Measurements from ENCODE around the gene OR2J1.
"Not testable (repeated sequence)": the region's sequence is repeated elsewhere in the genome, so short reads cannot be mapped to it uniquely, and the experiment has no call there.

The OR2J1 gene

DNA sequence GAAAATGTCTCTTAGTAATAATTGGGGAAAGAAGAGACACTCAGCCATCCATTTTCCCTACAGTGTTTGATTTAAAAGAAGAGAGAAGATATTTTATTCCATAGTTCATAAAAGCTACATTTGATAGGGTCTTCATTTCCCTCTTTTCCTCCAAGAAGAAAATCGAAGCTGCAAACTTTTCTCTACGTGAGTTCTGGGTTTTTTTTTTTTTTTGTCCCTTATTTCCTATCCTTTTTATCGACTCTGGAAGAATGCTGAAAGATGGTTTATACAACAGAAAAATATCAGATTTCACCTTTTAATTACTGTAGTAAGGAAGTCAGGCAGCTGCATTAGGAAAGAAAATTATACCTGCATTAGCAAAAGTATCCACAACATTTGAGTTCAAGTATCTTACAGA, at the start of gene OR2J1:
Gene OR2J1 (plus strand): TSS at position 301 of the 400 bp plus-strand sequence. CDS start 1,453 bp downstream, outside the sequence.
- DNase-seq (ENCODE audit: low read depth), result no peak

DNA sequence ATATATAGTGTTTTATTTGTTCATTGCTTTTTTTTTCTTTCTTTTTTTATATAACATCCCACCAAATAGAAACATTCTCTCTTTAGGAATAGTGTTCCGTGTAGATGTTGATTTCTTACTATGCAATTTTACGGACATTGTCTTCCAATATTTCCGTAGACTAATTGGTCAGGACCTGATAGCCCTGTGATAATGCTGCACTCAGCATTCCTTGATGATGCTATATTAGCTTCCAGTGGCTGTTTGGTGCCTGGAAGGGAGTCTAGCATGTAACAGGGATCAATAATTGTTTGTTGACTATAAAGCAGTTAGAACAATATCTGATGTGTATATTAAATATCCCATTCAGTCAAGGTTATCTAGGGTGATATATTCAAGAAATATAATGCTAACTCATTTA, 47.6 kb upstream of the OR2J1 start:
- DNase-seq (ENCODE audit: low read depth), result no peak

DNA sequence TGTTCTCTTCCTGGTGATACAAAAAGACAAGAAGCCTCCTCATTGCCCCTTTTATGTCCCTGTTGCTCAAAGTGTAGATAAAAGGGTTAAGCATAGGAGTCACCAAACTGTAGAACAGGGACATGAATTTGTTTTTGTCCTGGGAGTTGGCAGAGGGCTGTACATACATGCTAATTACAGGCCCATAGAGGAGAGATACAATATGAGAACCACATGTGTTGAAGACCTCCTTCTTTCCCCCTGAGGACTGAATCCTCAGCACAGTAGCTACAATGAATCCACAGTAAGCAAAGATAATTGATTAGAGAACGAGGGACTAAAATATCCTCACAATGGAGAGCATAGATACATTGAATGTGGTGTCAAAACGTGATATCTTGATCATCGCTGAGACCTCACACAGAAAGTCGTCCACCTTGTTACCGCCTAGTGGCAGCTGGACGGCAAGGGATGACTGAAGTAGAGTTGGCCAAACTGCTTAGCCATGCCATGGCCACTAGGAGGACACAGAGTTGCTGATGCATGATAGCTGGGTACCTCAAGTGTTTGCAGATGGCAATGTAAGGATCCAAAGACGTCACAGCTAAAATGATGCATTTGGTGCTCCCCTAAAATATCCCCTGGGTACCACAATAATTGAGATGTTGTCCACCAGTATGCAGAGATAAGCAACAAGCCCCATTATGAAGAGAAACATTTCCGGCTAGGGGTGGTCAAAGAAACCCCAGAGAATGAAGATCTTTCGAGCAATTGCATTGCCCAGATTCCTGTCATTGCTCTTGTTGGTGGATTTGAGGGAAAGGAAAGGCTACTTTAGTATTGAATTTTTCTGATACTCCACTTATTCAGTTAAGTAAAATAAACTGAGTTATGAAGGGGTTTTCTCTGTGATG, 27.2 kb upstream of the OR2J1 start:
- peak; percentile 12 for DNase-seq (ENCODE audit: low read depth)

DNA sequence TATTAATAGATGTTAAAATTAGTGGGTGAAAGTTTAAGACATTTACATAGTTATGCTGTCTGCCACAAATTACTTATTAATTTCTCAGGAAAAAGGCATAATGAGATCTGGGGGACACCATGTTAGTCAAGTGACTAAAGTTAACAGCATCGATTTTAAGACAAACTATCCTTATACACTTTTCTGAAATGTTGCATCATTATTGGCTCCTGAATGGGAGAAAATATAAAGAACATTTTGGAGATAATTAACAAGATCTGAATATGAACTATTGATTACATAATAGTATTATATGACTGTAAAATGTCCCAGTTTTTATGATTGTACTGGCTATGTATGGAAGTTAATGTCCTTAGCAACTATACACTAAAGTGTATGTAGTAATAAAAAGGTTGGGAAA, 20.1 kb upstream of the OR2J1 start:
- DNase-seq (ENCODE audit: low read depth), result no peak

DNA sequence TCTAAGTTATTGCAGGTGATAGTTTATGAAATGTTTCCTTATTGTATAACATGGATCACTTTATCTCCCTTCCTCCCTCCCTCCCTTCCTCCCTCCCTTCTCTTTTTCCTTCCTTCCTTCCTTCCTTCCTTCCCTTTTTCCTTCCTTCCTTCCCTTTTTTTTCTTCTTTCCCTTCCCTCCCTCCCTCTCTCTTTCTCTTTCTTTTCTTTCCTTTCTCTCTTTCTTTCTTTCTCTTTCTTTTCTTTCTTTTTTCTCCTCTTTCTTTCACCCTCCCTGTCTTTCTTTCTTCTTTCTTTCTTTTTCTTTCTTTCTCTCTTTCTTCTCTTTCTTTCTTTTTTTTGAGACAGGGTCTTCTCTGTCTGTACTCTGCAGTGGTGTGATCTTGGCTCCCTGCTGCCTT, 18.0 kb upstream of the OR2J1 start:
- DNase-seq (ENCODE audit: low read depth), result no peak

DNA sequence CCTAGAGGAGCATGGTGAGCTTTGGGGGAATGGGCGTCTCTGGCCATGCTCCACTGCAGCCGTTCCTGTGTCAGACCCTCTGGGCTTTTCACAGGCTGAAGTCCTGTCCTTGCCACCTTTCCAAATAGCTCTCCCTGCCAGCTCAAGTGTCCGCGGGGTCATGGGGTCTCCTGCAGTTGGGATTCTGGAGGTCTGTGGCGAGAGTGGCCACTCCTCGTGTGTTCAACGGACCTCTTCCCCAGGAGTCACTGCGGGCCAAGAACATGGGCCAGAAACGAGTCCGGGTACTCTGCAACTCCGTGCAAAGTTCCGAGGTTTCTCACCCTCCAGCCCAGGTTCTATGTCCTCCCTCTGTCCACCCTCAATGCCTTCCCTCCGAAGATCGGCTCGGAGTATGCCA, 16.8 kb upstream of the OR2J1 start:
- DNase-seq (ENCODE audit: low read depth), result no peak

DNA sequence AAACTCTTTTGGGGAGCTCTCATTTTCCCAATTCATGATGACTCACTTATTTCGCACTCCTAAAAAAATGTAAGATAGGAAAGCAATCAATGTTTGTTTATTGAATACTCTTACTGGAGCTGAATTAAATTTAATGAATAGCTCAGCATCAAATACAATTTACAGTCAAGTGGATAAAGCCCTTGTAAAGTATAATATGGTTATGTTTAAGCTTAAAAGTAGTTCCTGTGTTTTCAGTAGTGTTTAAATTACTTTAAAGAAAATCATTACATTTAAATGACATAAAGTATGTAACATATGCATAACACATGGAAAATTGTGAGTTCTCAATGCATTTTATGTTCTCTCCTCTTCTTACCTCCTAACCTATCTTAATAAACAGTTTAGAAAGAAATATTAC, 12.1 kb upstream of the OR2J1 start, which contains the start of gene OR2B3:
Gene OR2B3 (minus strand): TSS at position 101 of the 400 bp plus-strand sequence. CDS start 65 bp downstream, at position 36.
- no peak for DNase-seq (ENCODE audit: low read depth)

DNA sequence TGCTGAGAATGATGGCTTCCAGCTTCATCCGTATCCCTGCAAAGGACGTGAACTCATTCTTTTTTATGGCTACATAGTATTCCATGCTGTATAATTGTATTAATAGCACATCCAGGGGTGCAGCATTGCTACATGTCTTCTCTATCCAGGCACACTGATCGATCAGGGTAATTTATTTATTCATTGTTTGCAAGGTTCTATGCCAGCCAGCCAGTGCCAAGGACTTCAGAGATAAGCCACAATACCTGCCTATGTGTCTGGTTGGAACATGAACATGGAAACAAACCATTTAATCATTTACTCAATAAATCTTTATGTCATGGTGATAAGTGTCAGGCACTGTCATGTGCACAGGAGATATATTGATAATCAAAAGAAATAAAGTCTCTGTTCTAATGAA, 6.3 kb upstream of the OR2J1 start:
- DNase-seq (ENCODE audit: low read depth), result no peak

DNA sequence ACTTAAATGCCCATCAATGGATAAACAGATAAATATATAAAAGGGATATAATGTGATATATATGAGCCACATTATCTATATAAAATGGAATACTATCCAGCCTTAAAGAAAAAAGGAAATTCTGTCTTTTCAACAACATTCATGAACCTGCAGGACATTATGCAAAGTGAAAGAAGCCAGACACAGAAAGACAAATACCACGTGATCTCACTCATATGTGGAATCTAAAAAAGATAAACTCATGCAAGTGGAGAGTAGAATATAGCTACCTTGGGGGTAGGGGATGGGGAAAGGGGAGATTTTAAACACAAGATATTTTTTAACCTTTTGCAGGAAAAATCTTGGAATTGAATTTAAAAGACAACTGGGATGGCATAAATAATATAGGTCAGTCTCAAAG, 1.5 kb upstream of the OR2J1 start:
- no peak for DNase-seq (ENCODE audit: low read depth)

DNA sequence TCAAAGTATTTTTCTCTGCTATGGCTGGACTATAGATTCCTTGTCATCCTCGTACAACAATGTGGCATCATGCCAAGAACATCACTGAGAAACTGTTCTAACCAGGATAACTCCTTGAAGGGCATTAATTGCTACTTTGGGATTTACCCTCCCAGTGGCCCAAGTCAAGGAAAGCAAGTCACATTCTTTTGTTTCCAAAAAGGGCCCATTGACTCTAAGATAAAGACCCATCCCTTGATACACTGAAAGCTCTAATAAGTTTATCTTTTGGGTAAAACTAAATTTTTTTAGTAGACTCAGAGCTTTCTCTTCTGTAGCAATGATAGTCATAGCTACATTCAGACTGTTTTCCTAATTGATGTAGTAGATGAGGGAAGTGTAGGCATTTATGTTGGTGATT, 8.5 kb downstream of the OR2J1 start, which contains the start of gene OR2J3:
Gene OR2J3 (plus strand): TSS at position 301 of the 400 bp plus-strand sequence. CDS start 3,833 bp downstream, outside the sequence.
- no peak for DNase-seq (ENCODE audit: low read depth)

DNA sequence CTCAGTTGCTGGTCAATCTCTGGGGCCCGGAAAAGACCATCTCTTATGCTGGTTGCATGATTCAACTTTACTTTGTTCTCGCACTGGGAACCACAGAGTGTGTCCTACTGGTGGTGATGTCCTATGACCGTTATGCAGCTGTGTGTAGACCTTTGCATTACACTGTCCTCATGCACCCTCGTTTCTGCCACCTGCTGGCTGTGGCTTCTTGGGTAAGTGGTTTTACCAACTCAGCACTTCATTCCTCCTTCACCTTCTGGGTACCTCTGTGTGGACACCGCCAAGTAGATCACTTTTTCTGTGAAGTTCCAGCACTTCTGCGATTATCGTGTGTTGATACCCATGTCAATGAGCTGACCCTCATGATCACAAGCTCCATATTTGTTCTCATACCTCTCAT, 12.8 kb downstream of the OR2J1 start:
- no peak for DNase-seq (ENCODE audit: low read depth)

DNA sequence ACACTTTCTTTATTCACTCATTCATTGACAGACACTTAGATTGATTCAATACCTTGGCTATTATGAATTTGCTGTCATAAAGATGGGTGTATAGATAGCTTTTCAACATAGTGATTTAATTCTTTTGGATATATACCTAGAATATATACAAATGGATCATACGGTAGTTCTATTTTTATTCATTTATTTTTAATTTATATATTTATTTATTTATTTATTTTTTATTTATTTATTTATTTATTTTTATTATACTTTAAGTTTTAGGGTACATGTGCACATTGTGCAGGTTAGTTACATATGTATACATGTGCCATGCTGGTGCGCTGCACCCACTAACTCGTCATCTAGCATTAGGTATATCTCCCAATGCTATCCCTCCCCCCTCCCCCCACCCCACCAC, 15.7 kb downstream of the OR2J1 start:
- DNase-seq (ENCODE audit: low read depth), result not testable (repeated sequence)

DNA sequence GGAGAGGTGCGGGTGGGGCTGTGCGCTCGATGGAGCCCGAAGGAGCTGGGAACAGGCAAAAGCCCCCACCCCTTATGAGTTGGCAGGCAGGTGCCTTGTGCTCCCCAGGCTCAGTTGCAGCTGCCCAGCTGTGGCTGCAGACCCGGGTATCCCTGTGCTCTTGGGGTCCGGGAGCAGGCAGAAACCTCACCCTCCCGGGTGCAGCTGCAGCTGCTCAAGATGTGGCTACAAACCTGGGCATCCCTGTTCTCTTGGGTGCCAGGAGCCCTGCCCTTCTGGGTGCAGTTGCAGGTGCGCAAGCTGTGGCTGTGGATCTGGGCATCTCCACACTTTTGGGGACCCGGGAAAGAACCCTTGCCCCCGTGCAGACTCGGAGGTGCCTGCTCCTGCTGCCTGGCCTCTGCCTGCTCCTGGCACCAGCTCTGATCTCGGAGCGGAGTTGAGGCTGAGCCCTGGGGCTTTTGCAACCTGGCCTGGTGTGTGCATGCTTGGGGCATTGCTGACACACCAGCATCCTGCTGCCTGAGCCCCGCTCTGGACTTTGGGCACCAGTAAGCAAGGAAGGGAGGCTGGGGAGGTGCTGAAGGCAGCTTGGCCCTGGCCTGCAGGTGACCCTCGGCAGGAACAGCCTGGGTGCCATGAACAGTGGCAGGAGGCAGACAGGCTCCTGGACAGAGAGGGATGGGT, 30.2 kb downstream of the OR2J1 start:
- DNase-seq (ENCODE audit: low read depth), result no peak

DNA sequence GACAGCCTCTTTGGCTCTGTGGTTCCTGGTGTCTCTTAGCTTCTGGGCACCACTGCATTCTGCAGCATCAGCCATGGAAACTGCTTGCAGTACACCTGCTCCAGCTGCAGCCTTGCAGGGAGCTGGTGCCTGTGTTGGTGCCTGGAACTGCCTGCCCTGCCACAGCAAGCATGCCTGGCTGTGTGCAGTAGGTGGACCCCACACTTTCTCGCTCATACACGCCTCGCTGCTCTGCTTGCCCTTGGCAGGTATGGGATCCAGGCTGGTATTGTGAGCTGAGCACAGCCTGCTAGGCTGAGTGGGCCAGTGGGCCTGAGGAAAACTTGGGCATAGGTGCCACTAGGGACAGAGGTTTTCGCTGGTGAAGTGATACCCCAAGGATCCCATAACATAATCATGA, 31.4 kb downstream of the OR2J1 start:
- DNase-seq (ENCODE audit: low read depth), result no peak

DNA sequence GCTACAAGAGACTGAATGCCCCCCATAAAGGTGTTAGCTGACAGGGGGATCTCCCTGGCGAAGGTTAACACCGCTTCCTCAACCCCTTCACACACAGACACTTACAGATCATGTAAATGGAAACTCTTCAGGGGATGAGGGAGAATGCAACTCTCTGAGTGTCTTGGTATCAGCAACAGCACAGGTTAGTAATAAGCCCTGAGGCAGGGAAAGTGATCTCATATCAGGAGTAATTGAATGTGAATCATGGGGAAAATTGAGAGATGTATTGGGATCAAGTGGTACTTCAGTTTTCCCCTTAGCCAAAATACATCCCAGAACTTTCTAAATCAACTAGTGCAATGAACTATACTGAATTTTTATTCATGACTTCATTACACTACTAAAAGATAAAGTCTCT, 32.4 kb downstream of the OR2J1 start:
- no peak for DNase-seq (ENCODE audit: low read depth)

DNA sequence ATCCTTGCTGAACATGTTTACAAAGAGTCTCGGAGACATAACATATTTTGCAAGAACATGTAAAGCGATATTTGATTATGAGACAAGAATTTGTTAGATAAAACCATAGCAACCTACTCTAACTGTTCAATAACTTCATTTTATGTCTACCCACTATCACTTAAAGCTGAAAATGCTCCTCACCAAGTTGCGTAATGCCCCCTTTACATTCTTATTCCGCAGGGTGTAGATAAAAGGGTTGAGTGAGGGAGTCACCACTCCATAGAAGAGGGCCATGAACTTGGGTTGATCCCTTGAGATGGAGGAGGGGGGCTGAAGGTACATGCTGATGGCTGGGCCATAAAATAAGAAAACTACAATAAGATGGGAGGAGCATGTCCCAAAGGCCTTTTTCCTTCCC, 38.4 kb downstream of the OR2J1 start:
- no peak for DNase-seq (ENCODE audit: low read depth)

DNA sequence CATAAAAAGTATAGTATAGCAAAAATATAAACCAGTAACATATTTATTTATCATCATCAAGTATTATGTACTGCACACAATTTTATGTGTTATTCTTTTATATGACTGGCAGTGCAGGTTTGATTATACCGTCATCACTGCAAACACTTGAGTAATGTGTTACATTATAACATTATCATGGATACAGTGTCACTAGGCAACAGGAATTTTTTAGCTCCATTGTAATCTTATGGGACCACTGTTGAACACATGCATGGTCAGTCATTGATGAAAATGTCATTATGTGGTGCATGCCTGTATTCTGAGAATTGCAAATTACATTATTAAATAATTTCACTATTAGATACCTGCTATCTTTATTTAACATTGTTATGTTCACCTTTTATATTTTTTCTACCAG, 42.3 kb downstream of the OR2J1 start:
- DNase-seq (ENCODE audit: low read depth), result no peak

DNA sequence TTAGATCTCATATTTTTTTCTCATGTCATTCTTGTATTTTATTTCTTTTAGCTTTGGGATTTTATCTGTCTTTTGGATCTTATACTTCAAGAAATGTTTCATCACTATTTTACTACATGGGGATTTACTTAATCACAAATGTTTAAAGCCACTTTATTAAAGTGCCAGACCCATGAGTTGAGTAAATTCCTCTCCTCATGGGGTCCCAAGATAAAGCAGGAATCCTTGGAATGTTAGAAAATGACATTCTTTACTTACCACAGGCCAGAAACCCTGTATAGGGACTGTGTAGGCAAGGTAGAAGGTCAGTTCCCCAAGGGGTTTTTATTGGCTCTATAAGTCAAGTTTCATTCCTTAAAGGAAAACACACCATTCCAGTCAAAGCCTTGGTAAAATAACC, 43.0 kb downstream of the OR2J1 start:
- no peak for DNase-seq (ENCODE audit: low read depth)

DNA sequence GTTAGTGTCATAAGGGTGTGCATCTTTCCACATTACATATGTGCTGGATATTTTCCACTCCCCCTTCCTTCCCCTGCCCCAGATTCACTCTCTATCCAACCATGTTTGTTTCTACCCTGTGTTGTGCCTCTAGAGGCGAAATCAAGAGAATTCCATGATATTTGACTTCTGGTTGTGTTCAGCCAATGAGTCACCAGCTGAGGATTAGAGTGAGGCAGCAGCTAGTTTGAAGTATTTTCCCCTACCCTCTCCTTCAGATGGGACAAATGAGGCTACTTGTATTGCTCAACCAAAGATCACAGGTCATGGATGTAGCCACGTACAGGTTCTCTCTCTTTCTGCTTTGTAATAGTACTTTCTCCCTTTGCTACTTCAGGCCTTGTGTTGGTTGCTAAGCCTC, 46.9 kb downstream of the OR2J1 start:
- DNase-seq (ENCODE audit: low read depth), result no peak

DNA sequence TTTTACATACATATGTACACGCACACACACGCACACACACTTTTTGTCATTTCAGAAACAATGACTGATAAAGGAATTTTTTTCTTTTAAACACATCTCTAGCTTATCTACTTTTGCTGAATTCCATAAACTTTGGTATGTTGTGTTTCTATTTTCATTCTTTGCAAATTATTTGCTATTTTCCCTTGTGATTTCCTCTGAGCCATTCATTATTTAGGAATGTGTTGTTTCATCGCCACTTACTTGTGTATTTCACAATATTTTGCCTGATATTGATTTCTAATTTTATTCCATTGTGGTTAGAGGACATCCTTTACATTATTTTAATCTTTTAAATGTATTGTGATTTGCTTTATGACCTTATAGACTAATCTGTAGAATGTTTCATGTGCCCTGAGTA, 47.8 kb downstream of the OR2J1 start:
- DNase-seq (ENCODE audit: low read depth), result no peak

DNA sequence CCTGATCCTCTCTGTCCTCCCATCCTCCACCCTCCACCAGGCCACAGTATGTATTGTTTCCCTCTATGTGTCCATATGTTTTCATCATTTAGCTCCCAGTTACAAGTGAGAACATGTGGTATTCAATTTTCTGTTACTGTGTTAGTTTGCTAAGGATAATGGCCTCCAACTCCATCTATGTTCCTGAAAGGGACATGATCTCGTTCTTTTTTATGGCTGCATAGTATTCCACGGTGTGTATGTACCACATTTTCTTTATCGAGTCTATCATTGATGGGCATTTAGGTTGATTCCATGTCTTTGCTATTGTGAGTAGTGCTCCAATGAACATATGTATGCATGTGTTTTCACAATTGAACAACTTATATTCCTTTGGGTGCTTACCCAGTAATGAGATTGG, 50.2 kb downstream of the OR2J1 start:
- DNase-seq (ENCODE audit: low read depth), result not testable (repeated sequence)
